Umbilical cord (tissue), 2 donors: Measurements from ENCODE around the gene REPIN1. TPM values are rescaled to one million over a fixed set of nuclear protein-coding genes. Genes with fewer than 3 reads are reported as not detected.

Source experiments
- DNase-seq: peaks from one replicate; pipeline ENCODE4 v3.0.0-alpha.2; 2015; ENCODE audit warnings: low spot score
- total RNA-seq: library from RNA; depleted of rRNA; stranded (reverse); fragments of >200 nt; gene quantifications from one replicate; pipeline ENCODE4 v1.2.3, GENCODE V29; 2014; ENCODE audit warnings: low replicate concordance; ENCODE audit not compliant: insufficient read depth

The REPIN1 gene
- total RNA-seq, 1 donor from 2014 or later: 24.1 TPM

GRCh38 chr7:150405584-150406311 is 37.1 kb downstream of the REPIN1 start:
- DNase-seq: peak; percentile 62

GRCh38 chr7:150406312-150406566 is 37.6 kb downstream of the REPIN1 start:
- no peak for DNase-seq

DNA sequence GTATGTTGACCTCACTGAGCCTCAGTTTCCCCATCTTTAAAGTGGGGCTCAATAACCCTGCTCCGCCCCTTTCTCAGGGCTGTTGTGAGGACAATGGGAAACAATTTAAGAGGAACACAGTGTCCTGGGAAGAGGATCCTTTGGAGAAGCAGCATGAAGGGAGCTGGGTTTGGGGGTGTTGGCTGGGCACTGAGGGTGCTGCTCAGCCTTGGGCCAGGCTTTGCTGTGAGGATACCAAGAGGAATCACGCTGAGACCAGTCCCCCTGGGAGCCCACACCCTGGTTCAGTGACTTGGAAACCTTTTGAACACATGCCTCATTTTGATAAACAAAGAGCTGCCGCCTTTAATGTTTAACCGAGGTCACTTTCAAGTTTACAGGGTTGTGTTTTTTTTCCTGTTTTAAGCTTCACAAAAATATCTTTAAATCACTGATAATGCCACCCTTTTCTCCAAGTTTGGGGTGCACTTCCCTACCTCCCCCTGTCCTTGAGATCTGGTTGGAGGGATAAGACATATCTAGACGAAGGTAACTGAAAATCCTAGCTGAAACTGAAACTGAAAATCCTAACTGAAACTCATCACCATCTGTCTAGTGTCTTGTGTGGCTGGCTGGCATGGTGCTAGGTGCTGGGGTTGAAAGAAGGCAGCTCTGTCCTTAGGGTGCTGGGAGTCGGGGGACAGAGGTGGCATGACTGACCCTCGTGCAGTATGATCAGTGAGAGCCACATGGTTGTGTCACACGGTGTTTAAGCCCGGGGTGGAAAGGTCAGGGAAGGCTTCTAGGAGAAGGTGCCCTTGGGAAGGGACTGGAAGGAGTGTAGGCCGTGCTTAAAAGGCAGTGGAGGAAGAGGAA is 38.2 kb downstream of the REPIN1 start:
- no peak for DNase-seq

- no peak for DNase-seq
Measured at GRCh38 chr7:150407588-150408392, 39.2 kb downstream of the REPIN1 start.

DNA sequence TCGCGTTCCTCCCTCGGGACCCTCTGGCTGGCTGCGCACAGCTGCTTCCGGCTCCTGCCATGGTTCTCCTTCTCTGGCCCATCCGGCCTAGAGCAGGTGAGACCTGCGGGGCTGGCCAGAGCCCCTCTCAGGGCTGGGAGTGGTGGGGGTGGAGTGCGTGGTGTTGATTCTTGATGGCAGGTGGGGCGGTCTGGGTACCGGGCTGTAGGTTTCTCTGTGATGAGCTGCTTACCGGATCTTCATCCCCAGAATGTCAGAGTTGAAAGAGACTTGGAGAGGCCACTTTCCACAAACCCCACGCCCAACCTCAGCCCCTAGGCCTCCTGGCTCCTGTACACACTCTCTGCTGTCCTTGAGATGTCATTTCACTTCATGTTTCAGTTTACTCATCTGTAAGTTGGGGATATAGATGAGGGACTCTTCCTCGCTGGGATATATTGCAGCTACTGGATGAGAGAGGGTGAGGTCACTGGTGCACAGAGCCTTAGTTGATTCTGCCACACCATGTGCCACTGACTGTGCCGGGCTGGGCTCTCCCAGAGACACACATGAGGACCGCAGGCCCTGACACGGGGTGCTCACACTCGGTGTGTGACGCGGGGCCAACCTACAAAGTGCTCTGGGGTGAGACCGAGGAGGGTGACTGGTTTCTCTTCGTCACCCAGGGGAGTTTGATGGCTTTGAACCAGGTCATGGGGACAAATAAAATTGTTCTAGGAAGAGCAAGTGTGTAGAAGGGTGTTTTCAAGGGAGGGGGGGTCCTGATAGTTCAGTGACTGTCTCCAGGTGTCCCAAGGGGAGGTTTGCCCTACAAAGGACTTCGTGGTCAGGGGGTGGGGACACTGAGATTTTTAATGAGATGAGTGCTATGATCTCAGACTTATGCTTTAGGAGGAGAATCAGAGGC is 40.0 kb downstream of the REPIN1 start:
- DNase-seq: no peak

DNA sequence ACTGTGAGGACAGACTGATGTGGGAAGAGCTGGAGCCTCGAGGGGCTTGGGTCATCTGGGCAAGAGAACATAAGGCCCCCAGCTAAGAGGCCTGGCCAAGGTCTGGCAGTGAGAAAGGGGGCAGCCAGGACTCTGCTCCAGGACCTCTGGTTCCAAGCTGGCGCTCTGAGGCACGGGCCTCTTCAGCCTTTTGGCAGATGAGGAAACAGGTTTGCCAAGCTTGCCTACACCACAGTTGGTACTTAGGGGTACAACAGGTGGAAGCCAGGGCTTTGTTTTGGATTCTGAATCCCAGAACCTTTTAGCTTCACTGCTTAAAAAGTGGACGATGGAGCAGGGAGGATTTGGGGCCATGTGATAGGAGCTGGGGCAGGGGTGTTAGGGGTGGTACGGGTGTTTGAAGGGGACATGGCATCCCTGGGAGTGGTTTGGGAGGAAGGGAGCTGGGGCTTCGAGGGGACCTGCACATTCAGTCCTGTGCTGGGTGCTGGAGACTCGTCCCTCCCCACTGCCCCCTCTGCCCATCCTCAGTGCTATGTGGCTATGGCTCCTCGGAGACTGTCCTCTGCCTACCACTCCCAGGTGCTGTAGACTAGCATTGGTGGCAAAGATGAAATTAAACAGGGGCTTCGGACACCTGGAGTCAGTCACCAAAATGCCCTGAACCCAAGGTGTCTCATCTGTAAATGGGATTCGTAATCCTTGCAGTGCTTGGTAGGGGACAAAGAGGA is 40.8 kb downstream of the REPIN1 start:
- no peak for DNase-seq

DNA sequence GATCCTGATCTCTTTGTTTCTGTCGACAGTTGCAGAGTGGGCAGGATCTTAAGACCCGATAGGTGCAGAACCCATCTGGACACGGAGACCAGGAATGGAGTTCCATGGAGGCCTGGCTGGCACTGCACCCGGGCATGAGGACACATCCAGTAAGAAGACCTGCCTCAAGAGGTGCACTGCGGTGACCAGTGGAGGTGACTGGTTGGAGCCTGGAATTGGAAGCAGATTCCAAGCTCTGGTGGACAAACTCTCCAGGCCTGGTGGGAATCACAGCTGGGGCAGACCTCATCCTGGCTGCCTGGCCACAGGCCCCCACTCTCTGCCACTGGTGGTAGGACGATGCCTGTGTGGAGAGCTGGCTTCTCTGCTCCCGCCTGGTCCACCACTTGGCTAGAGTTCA is 41.5 kb downstream of the REPIN1 start:
- no peak for DNase-seq

- no peak for DNase-seq
Measured at GRCh38 chr7:150410680-150411346, 42.2 kb downstream of the REPIN1 start.

DNA sequence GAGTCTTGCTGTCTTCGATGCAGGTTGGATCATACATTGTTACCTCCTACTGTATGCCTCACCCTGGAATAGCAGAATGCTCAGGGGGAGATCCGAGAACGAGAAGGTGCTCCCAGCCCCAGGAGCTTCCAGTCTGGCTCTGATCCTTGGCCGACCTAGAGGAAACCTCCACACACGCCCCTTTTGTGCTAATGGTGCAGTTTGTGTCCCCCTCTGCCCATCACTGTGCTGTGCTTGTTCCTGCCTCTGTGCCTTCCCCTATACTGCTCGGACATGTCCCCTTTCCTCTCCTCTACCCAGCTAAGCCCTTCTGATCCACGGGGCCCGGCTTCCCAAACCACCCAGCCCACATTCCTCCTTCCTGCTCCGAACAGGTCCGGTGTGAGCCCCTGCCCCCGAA is 43.0 kb downstream of the REPIN1 start:
- DNase-seq: no peak

- no peak for DNase-seq
Measured at GRCh38 chr7:150412016-150412415, 43.4 kb downstream of the REPIN1 start.

- no peak for DNase-seq
Measured at GRCh38 chr7:150412518-150413488, 44.2 kb downstream of the REPIN1 start.

DNA sequence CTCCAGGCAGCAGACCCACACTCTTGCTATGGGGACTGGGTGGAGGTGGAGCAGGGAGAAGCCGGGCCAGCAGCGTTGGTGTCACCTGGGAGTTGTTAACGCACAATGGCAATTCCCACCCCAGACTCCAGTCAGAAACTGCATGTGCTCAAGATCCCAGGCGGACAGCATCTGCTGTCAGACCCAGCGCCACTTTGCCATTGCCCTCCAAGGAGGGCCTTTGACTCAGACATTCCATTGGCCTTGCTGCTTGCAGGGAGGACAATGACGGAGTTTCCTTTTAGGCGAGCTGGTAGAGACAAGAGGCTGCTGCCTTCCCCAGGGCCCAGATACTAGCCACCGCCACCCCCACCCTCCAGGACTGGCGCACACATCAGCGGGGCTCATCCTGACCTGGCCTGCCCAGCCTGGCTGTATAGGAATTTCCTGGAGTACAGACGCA is 45.0 kb downstream of the REPIN1 start:
- DNase-seq: no peak

GRCh38 chr7:150415161-150416153 is 46.8 kb downstream of the REPIN1 start:
- no peak for DNase-seq

- no peak for DNase-seq
Measured at GRCh38 chr7:150417239-150417638, 48.6 kb downstream of the REPIN1 start.

GRCh38 chr7:150417863-150418262 is 49.2 kb downstream of the REPIN1 start:
- DNase-seq: no peak

GRCh38 chr7:150420242-150420641 is 51.6 kb downstream of the REPIN1 start:
- no peak for DNase-seq

GRCh38 chr7:150420987-150421674 is 52.5 kb downstream of the REPIN1 start:
- DNase-seq: peak; percentile 83
